HCT116 (cell line): ENCODE data around the gene RAD54L2.

Experiments used
- ELF1 ChIP-seq: IDR thresholded peaks from 2 replicates; pipeline ENCODE4 v1.6.1; 2012; ENCODE audit warnings: low read depth, borderline replicate concordance
- EZH2 ChIP-seq: fragments of 200-600 bp; sonication (generic); IDR thresholded peaks from 2 replicates; pipeline ENCODE4 v1.6.1; 2017; ENCODE audit warnings: antibody characterized with exemption, mixed run types
- EZH2phosphoT487 ChIP-seq: fragments of 200-600 bp; IDR thresholded peaks from 2 replicates; pipeline ENCODE4 v1.6.1; 2018; ENCODE audit warnings: antibody characterized with exemption, borderline replicate concordance
- POLR2A ChIP-seq: IDR thresholded peaks from 2 replicates; pipeline ENCODE4 v1.7.0; 2011; ENCODE audit warnings: borderline replicate concordance; ENCODE audit not compliant: insufficient read depth, insufficient read length; ENCODE audit errors: extremely low read depth
- POLR2AphosphoS5 ChIP-seq: IDR thresholded peaks from 2 replicates; pipeline ENCODE4 v1.6.1; 2011; ENCODE audit warnings: mild to moderate bottlenecking, low read depth, low read length, moderate library complexity
- SRF ChIP-seq: IDR thresholded peaks from 2 replicates; pipeline ENCODE4 v1.6.1; 2012; ENCODE audit warnings: low read depth
- TF ChIP-seq, protein P1 (sequence below), 3 experiments: fragments of 200-600 bp in 1 of 3; sonication (generic) in 1 of 3; IDR thresholded peaks in 2 of 3; conservative IDR thresholded peaks in 1 of 3; 2 replicates each; pipeline ENCODE4 v1.5.1; 2012 to 2017; ENCODE audit warnings: low read depth in 2 of 3, low read length in 2 of 3, antibody characterized with exemption in 1 of 3, borderline replicate concordance in 1 of 3, control low read depth in 1 of 3, mild to moderate bottlenecking in 1 of 3, mixed read lengths in 1 of 3, mixed run types in 1 of 3, moderate library complexity in 1 of 3; ENCODE audit not compliant: insufficient read depth in 1 of 3

- no peak for TF ChIP-seq POLR2AphosphoS5
- no peak for TF ChIP-seq SRF
- no peak for TF ChIP-seq POLR2A
- no peak for TF ChIP-seq EZH2
- TF ChIP-seq, protein P1, sequence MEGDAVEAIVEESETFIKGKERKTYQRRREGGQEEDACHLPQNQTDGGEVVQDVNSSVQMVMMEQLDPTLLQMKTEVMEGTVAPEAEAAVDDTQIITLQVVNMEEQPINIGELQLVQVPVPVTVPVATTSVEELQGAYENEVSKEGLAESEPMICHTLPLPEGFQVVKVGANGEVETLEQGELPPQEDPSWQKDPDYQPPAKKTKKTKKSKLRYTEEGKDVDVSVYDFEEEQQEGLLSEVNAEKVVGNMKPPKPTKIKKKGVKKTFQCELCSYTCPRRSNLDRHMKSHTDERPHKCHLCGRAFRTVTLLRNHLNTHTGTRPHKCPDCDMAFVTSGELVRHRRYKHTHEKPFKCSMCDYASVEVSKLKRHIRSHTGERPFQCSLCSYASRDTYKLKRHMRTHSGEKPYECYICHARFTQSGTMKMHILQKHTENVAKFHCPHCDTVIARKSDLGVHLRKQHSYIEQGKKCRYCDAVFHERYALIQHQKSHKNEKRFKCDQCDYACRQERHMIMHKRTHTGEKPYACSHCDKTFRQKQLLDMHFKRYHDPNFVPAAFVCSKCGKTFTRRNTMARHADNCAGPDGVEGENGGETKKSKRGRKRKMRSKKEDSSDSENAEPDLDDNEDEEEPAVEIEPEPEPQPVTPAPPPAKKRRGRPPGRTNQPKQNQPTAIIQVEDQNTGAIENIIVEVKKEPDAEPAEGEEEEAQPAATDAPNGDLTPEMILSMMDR (IDR thresholded peaks at IDR 0.05 in 2 of 3, conservative IDR thresholded peaks at IDR 0.05 in 1 of 3; ENCODE audit: borderline replicate concordance in 1 of 3, insufficient read depth in 1 of 3, low read depth in 2 of 3, low read length in 2 of 3) = no peak
- no peak for TF ChIP-seq ELF1
- no peak for TF ChIP-seq EZH2phosphoT487
These were observed 30.3 kb upstream of the RAD54L2 start for GRCh38 chr3:51508255-51508654.
